ENCODE data around the gene LTA4H. TPM values are rescaled to one million over a fixed set of nuclear protein-coding genes. Genes with fewer than 3 reads are reported as not detected.

LTA4H gene
- total RNA-seq, 4 donors from 2014 or later: 41.4 to 50.2 (median 44.7) TPM

DNA sequence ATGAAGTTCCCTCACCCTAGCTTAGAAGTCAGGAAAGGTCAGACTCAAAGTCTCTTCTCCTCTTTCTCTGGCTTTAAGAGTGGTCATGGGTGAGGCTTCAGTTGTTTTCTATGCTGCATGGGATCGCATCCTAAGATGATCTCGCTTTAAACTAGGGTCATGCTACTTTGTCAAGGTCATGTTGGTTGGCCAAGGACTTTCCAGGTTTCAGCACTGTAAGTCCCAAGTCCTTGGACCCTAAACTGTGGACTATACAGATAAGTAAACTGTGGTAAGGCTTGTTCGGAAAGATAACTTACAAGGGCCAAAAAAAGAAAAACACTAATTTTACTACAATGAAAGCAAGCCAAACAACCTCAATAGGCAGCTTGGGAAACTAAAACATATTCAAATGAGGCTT, 56.6 kb downstream of the LTA4H start:
- DNase-seq (ENCODE audit: low spot score in 2 of 2): no peak
- no peak overlapping the region for H3K27ac ChIP-seq
- 79 to 86% methylated on average over 3 of the region's 3 CpGs for WGBS, 2 donors
- TF ChIP-seq POLR2A (IDR thresholded peaks at IDR 0.05) (no peak), EP300 (IDR thresholded peaks at IDR 0.05) (no peak)
- TF ChIP-seq, protein P1, sequence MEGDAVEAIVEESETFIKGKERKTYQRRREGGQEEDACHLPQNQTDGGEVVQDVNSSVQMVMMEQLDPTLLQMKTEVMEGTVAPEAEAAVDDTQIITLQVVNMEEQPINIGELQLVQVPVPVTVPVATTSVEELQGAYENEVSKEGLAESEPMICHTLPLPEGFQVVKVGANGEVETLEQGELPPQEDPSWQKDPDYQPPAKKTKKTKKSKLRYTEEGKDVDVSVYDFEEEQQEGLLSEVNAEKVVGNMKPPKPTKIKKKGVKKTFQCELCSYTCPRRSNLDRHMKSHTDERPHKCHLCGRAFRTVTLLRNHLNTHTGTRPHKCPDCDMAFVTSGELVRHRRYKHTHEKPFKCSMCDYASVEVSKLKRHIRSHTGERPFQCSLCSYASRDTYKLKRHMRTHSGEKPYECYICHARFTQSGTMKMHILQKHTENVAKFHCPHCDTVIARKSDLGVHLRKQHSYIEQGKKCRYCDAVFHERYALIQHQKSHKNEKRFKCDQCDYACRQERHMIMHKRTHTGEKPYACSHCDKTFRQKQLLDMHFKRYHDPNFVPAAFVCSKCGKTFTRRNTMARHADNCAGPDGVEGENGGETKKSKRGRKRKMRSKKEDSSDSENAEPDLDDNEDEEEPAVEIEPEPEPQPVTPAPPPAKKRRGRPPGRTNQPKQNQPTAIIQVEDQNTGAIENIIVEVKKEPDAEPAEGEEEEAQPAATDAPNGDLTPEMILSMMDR (IDR thresholded peaks at IDR 0.05): no peak
- no peaks in the 10 kb centered on the region for H3K27me3 ChIP-seq
- no peaks in the 10 kb centered on the region for H3K4me1 ChIP-seq
- no peaks in the 10 kb centered on the region for H3K9me3 ChIP-seq
- no peaks in the 10 kb centered on the region for H3K36me3 ChIP-seq
- H3K4me3 ChIP-seq: no peak overlapping the region

DNA sequence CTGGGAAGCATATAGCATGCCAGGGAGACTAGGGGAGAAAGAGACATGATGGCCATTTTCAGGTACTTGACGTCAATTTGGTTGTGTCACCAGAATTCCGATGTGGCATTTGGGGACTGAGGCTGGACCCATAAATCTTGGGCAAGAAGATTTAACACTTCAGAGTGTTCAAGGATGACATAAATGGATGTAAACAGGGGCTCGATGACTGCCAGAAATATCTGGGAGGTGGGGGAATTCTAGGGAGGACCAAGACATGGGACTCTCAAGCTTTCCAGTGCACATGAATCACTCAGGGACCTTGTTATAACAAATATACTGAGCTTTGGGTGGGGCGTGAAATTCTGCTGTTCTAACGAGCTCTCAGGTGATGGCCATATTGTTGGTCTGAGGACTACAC, 57.0 kb downstream of the LTA4H start:
- Histone ChIP-seq H3K9me3 (no peaks in the 10 kb centered on the region), H3K4me1 (no peaks in the 10 kb centered on the region), H3K36me3 (no peaks in the 10 kb centered on the region), H3K4me3 (no peak overlapping the region), H3K27me3 (no peaks in the 10 kb centered on the region), H3K27ac (no peak overlapping the region)
- 86 to 89% methylated on average over 5 of the region's 5 CpGs for WGBS, 2 donors
- TF ChIP-seq EP300 (IDR thresholded peaks at IDR 0.05): no peak
- no peak for TF ChIP-seq POLR2A (IDR thresholded peaks at IDR 0.05)
- TF ChIP-seq, protein P1 (IDR thresholded peaks at IDR 0.05): no peak
- no peak for DNase-seq (ENCODE audit: low spot score in 2 of 2)

DNA sequence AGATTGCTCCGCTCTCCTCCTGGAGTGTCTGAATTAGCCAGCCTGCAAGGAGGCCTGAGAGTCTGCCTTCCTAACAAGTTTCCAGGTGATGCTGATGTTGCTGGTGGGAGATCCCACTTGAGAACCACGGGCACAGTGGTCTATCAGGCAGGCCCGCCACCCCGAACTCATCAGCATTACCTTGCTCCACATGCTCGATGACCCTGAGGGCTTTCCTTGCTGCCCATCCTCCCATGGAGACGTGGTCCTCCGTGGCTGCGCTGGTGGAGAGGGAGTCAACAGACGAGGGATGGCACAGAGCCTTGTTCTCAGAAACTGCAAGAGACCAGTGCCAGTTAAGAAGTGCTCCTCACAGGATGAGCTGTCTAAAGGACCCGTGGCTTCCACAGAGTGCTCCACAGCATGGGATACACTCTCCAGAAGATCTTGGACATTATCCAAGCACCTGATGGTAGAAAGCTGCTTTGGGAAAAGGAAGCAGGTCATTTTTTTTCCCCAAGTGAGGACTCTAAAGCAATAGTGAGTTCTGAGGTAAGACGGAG, 57.6 kb downstream of the LTA4H start:
- H3K4me1 ChIP-seq: no peaks in the 10 kb centered on the region
- no peaks in the 10 kb centered on the region for H3K27me3 ChIP-seq
- WGBS, 2 donors: 85% methylated on average over 11 of the region's 11 CpGs

DNA sequence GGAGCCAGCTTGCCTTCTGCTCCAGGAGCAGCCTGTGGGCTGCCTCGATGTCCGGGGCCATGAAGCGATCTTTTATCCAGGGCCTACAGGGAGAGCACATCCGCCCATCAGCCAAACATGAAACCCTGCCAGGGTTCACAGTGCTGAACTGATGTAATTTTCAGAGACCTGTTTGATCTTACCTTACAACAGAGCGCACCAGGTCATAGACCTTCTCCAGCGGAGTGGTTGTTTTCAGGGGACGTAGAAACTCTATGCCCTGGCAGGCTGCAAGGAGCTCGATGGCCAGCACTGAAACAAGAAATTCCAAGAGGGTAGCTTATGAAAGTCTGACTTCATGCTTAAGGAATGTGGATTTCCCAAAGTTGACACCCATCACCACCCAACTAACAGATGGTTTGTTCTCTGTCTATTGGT, 59.0 kb downstream of the LTA4H start:
- Histone ChIP-seq H3K9me3 (no peaks in the 10 kb centered on the region), H3K36me3 (no peaks in the 10 kb centered on the region), H3K4me3 (no peak overlapping the region), H3K4me1 (no peaks in the 10 kb centered on the region), H3K27ac (no peak overlapping the region), H3K27me3 (no peaks in the 10 kb centered on the region)
- 89 to 90% methylated on average over 8 of the region's 8 CpGs for WGBS, 2 donors
- no peak for DNase-seq (ENCODE audit: low spot score in 2 of 2)
- TF ChIP-seq, protein P1 (IDR thresholded peaks at IDR 0.05): no peak
- TF ChIP-seq POLR2A (IDR thresholded peaks at IDR 0.05) (no peak), EP300 (IDR thresholded peaks at IDR 0.05) (no peak)

More for the DNA sequence above, 57.6 kb downstream of the LTA4H start:
- H3K9me3 ChIP-seq: no peaks in the 10 kb centered on the region
- no peak overlapping the region for H3K4me3 ChIP-seq
- TF ChIP-seq EP300 (IDR thresholded peaks at IDR 0.05) (no peak), POLR2A (IDR thresholded peaks at IDR 0.05) (no peak)
- TF ChIP-seq, protein P1 (IDR thresholded peaks at IDR 0.05): no peak
- no peaks in the 10 kb centered on the region for H3K36me3 ChIP-seq
- no peak overlapping the region for H3K27ac ChIP-seq
- DNase-seq (ENCODE audit: low spot score in 2 of 2): no peak

DNA sequence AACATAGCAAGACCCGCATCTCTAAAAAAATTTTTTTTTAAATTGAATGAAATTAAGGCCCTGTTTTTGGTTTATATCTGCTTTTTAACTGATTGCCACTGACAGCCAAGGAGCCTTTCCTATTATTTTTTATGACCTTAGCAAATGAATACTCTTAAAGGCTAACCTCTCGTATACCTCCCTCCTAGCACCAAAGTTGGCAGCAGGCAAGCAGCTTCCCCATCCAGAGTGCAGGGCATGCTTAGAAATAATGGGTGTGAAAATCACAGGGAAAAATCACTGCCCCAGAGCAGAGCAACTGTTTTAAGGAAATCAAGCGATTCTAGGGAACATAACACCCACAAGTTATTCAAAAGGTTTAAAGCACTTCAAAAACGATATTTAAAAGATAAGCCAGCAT, 59.9 kb downstream of the LTA4H start:
- WGBS, 2 donors: 88 to 92% methylated on average over 4 of the region's 4 CpGs
- TF ChIP-seq POLR2A (IDR thresholded peaks at IDR 0.05): no peak
- H3K9me3 ChIP-seq: no peaks in the 10 kb centered on the region
- no peak overlapping the region for H3K4me3 ChIP-seq
- H3K4me1 ChIP-seq: no peaks in the 10 kb centered on the region
- H3K27me3 ChIP-seq: no peaks in the 10 kb centered on the region
- no peaks in the 10 kb centered on the region for H3K36me3 ChIP-seq
- DNase-seq (ENCODE audit: low spot score in 2 of 2): no peak
- no peak overlapping the region for H3K27ac ChIP-seq

DNA sequence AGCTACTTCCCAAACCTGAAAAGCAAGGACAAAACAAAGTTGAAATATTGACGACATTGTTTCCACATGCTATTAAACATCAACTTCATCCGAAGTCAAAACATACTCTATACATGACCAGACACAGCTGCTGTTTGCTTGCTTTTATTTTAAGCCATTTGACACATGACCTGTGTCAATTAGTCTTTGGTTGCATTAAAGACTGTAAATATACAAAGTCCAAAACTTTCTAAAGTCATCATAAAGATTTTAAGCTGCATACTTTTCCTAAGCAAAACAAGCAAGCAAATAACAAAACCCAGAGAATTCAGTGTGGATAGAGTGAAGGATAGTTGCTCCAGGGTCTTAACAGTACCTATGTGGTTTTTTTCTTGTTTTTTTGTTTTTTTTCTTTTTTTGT, 61.0 kb downstream of the LTA4H start:
- Histone ChIP-seq H3K4me3 (no peak overlapping the region), H3K36me3 (no peaks in the 10 kb centered on the region), H3K4me1 (no peaks in the 10 kb centered on the region), H3K9me3 (no peaks in the 10 kb centered on the region), H3K27me3 (no peaks in the 10 kb centered on the region), H3K27ac (no peak overlapping the region)
- no peak for DNase-seq (ENCODE audit: low spot score in 2 of 2)
- TF ChIP-seq EP300 (IDR thresholded peaks at IDR 0.05) (no peak), POLR2A (IDR thresholded peaks at IDR 0.05) (no peak)
- TF ChIP-seq, protein P1 (IDR thresholded peaks at IDR 0.05): no peak
- 59 to 71% methylated on average over 2 of the region's 2 CpGs for WGBS, 2 donors

Measured in tibial nerve (tissue), 4 donors.